DND-41 (cell line): Measurements from ENCODE around the gene UPK1B.
"Not testable (repeated sequence)": the region's sequence is repeated elsewhere in the genome, so short reads cannot be mapped to it uniquely, and the experiment has no call there.

ENCODE experiments used
- ATAC-seq: fragments of 200-7000 bp; cut with Tn5 transposase; 3 replicates; pipeline ENCODE4 v1.9.1; 2021; ENCODE audit warnings: low read depth; ENCODE audit not compliant: insufficient read depth
- DNase-seq: peaks from one replicate; pipeline ENCODE4 v3.0.0-alpha.2; 2020
- H2AFZ ChIP-seq: 2 replicates; pipeline ENCODE4 v1.6.0; 2012; ENCODE audit warnings: low read depth, low read length
- H3K27ac ChIP-seq: 2 replicates; pipeline ENCODE4 v1.5.1; 2012; ENCODE audit warnings: low read length, inconsistent platforms
- H3K27me3 ChIP-seq: fragments of 200-600 bp; sonication (generic); 2 replicates; pipeline ENCODE4 v1.6.0; 2012; ENCODE audit warnings: low read length, mild to moderate bottlenecking, inconsistent platforms; ENCODE audit not compliant: insufficient read depth, poor library complexity
- H3K36me3 ChIP-seq: 2 replicates; pipeline ENCODE4 v1.5.1; 2012; ENCODE audit warnings: low read length, inconsistent platforms; ENCODE audit not compliant: insufficient read depth
- H3K4me1 ChIP-seq: 2 replicates; pipeline ENCODE4 v1.5.1; 2012; ENCODE audit warnings: mild to moderate bottlenecking, low read length; ENCODE audit not compliant: insufficient read depth
- H3K4me2 ChIP-seq: 2 replicates; pipeline ENCODE4 v1.6.0; 2012; ENCODE audit warnings: mild to moderate bottlenecking, moderate library complexity, low read length, inconsistent platforms; ENCODE audit not compliant: insufficient read depth
- H3K4me3 ChIP-seq, 2 experiments: fragments of 200-600 bp in 1 of 2; shearing (Covaris generic) in 1 of 2; 2 replicates each; pipeline ENCODE4 v1.5.1; 2012 to 2016; ENCODE audit warnings: inconsistent platforms in 2 of 2, low read length in 2 of 2, mild to moderate bottlenecking in 2 of 2, low read depth in 1 of 2, moderate library complexity in 1 of 2
- H3K79me2 ChIP-seq: 2 replicates; pipeline ENCODE4 v1.6.0; 2012; ENCODE audit warnings: low read length, inconsistent platforms; ENCODE audit not compliant: insufficient read depth
- H3K9ac ChIP-seq: 2 replicates; pipeline ENCODE4 v1.6.0; 2012; ENCODE audit warnings: low read depth, mild to moderate bottlenecking, inconsistent platforms, low read length, moderate library complexity
- H3K9me3 ChIP-seq: 2 replicates; pipeline ENCODE4 v1.5.1; 2012; ENCODE audit warnings: low read length, moderate library complexity, mild to moderate bottlenecking, inconsistent platforms; ENCODE audit not compliant: insufficient read depth, severe bottlenecking
- H4K20me1 ChIP-seq: 2 replicates; pipeline ENCODE4 v1.6.0; 2012; ENCODE audit warnings: low read length; ENCODE audit not compliant: insufficient read depth
- CTCF ChIP-seq: IDR thresholded peaks from 2 replicates; pipeline ENCODE4 v1.5.1; 2012; ENCODE audit warnings: borderline replicate concordance, low read length, moderate library complexity, mild to moderate bottlenecking; ENCODE audit not compliant: poor library complexity, severe bottlenecking; ENCODE audit errors: extremely low read depth
- EZH2 ChIP-seq: IDR thresholded peaks from 3 replicates; pipeline ENCODE4 v1.6.1; 2012; ENCODE audit warnings: borderline replicate concordance, low read depth, mild to moderate bottlenecking, moderate library complexity, low read length, inconsistent platforms; ENCODE audit not compliant: severe bottlenecking

The UPK1B gene

GRCh38 chr3:119239206-119239820 lies 65.9 kb downstream of the UPK1B start:
- H2AFZ ChIP-seq = no peak overlapping the region
- peak overlapping the region; percentile 90; the same call in 1 of the 2 replicates for H3K9ac ChIP-seq

GRCh38 chr3:119240101-119240590 lies 66.7 kb downstream of the UPK1B start:
- Histone ChIP-seq H3K9ac (peak overlapping the region; percentile 90), H3K4me3 (peak overlapping the region; percentile 90 to 92), H4K20me1 (no peaks in the 10 kb centered on the region), H3K27me3 (no peaks in the 10 kb centered on the region), H3K4me1 (peaks cover 32% of the 10 kb centered on the region), H3K4me2 (peak overlapping the region; percentile 98), H3K79me2 (peaks cover 15% of the 10 kb centered on the region), H3K36me3 (peaks cover 14% of the 10 kb centered on the region), H2AFZ (peak overlapping the region; percentile 74), H3K27ac (peak overlapping the region; percentile 66), H3K9me3 (no peaks in the 10 kb centered on the region)
- ATAC-seq (peak; percentile 6; the same call in 2 of the 3 replicates), DNase-seq (peak; percentile 35)
- TF ChIP-seq EZH2 (no peak), CTCF (no peak)

More at GRCh38 chr3:119239206-119239820, 65.9 kb downstream of the UPK1B start:
- TF ChIP-seq CTCF = no peak
- TF ChIP-seq EZH2 = no peak
- H3K79me2 ChIP-seq = peaks cover 15% of the 10 kb centered on the region
- DNase-seq (no peak), ATAC-seq (no peak)
- H3K36me3 ChIP-seq = peaks cover 16% of the 10 kb centered on the region
- no peak overlapping the region for H3K27ac ChIP-seq
- peaks cover 32% of the 10 kb centered on the region for H3K4me1 ChIP-seq
- peak overlapping the region in 1 of 2 experiments; percentile 92; a peak in 2 of 4 replicates for H3K4me3 ChIP-seq
- H3K9me3 ChIP-seq = no peaks in the 10 kb centered on the region
- H4K20me1 ChIP-seq = no peaks in the 10 kb centered on the region
- no peaks in the 10 kb centered on the region for H3K27me3 ChIP-seq
- peak overlapping the region; percentile 98 for H3K4me2 ChIP-seq

GRCh38 chr3:119240591-119241434 lies 67.4 kb downstream of the UPK1B start, which contains the start of gene B4GALT4:
B4GALT4 (minus strand) TSS chr3:119240878; CDS start chr3:119230099, 10,779 bp downstream.
- H3K9me3 ChIP-seq = no peaks in the 10 kb centered on the region
- peak within 1 kb of the TSS; percentile 98 for H3K4me2 ChIP-seq
- peak within 1 kb of the TSS; percentile 90 to 92 for H3K4me3 ChIP-seq
- peaks cover 7% of the 10 kb centered on the region for H3K36me3 ChIP-seq
- TF ChIP-seq EZH2 = no peak
- no peak for TF ChIP-seq CTCF
- peak within 1 kb of the TSS; percentile 74 for H2AFZ ChIP-seq
- peak within 1 kb of the TSS; percentile 90 for H3K9ac ChIP-seq
- H3K27ac ChIP-seq = peak within 1 kb of the TSS; percentile 66
- peak; percentile 88 for ATAC-seq
- H3K4me1 ChIP-seq = peaks cover 32% of the 10 kb centered on the region
- H4K20me1 ChIP-seq = no peaks in the 10 kb centered on the region
- peaks cover 15% of the 10 kb centered on the region for H3K79me2 ChIP-seq
- peak; percentile 73 for DNase-seq
- H3K27me3 ChIP-seq = no peaks in the 10 kb centered on the region

GRCh38 chr3:119242387-119243057 lies 69.1 kb downstream of the UPK1B start:
- Histone ChIP-seq H3K79me2 (peaks cover 15% of the 10 kb centered on the region), H3K4me1 (peaks cover 32% of the 10 kb centered on the region)
- H3K27me3 ChIP-seq, H3K36me3 ChIP-seq, H3K9ac ChIP-seq, H3K4me2 ChIP-seq, H3K27ac ChIP-seq, H3K4me3 ChIP-seq, H2AFZ ChIP-seq, DNase-seq, H3K9me3 ChIP-seq, ATAC-seq, H4K20me1 ChIP-seq: not testable (repeated sequence)

GRCh38 chr3:119243058-119243529 lies 69.7 kb downstream of the UPK1B start:
- H2AFZ ChIP-seq, H3K27me3 ChIP-seq, H3K4me3 ChIP-seq, H3K9me3 ChIP-seq, ATAC-seq, H3K36me3 ChIP-seq, H3K4me2 ChIP-seq, H3K27ac ChIP-seq, DNase-seq, H3K9ac ChIP-seq, H4K20me1 ChIP-seq: not testable (repeated sequence)
- Histone ChIP-seq H3K79me2 (peaks cover 15% of the 10 kb centered on the region), H3K4me1 (peaks cover 32% of the 10 kb centered on the region)
